ENCODE data around the gene FGFR4. TPM values are rescaled to one million over a fixed set of nuclear protein-coding genes. Genes with fewer than 3 reads are reported as not detected.
A peak's percentile ranks its signal among the peaks of the same experiment; 100 is the strongest.

Gene FGFR4
- total RNA-seq, 1 experiment from 2014 or later, result 24.6 TPM

DNA sequence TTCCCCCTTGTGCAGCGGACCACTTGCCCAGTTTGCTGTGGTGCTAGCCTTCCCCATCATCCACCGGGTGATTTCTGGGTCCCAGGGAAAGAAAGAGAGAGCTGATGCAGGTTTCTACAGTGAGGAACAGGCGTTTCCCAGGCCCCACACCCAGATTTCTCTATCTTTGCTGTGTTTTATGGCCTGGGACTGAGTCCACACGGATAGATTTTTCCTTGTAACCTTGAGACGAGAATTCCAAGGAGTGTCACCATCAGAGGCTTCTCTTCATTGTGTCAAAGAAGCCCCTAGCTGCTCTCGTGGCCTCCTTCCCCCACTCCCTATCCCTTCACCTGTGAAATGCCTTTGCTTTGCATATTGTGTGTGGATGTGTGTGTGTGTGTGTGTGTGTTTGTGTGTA lies 21.2 kb upstream of the FGFR4 start:
- CTCF ChIA-PET, result no interaction called here
- H3K36me3 ChIP-seq (ENCODE audit: low read depth, low read length), result peaks cover 25% of the 10 kb centered on the region; the same call in 1 of the 2 replicates
- ATAC-seq, result no peak

DNA sequence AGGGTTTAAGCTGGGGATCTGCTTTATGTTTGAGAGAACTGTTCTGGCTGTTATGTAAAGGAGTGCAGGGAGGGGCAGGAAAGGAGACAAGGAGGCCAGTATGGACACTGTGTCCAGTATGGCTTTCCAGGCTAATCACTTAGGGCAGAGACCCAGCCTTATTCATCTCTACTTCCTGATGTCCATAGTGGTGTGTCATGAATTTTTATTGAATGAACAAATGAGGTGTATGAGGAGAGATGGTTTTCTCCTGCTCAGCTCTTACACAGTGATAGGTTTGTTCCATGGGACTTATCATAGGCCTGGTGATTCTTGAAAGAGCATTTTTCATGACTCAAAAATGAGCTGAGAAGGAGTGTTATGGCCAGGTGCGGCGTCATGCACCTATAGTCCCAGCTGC lies 20.5 kb upstream of the FGFR4 start:
- no peak overlapping the region for H2AFZ ChIP-seq (ENCODE audit: low read length)
- H3K4me2 ChIP-seq (ENCODE audit: low read length), result no peak overlapping the region
- intact Hi-C loops (cut with micrococcal nuclease), result no loop called here
- H3K4me1 ChIP-seq (ENCODE audit: insufficient read depth, low read length), result no peaks in the 10 kb centered on the region
- no peak overlapping the region for H3K27ac ChIP-seq (ENCODE audit: low read length)
- DNase-seq, result no peak
- no peak overlapping the region for H3K9ac ChIP-seq (ENCODE audit: low read length)
- H3F3A ChIP-seq (ENCODE audit: low read length, unreplicated experiment), result no peaks in the 10 kb centered on the region
- no peaks in the 10 kb centered on the region for H4K20me1 ChIP-seq (ENCODE audit: low read length)
- H3K79me2 ChIP-seq (ENCODE audit: low read length), result no peaks in the 10 kb centered on the region
- POLR2A ChIA-PET (ENCODE audit: unreplicated experiment), result no interaction called here
- no peaks in the 10 kb centered on the region for H3K9me2 ChIP-seq (replicated peaks; ENCODE audit: low read length)
- no peaks in the 10 kb centered on the region for H3K9me3 ChIP-seq (ENCODE audit: low read length)
- CTCF ChIA-PET, result no interaction called here
- H3K36me3 ChIP-seq (ENCODE audit: low read depth, low read length), result peaks cover 25% of the 10 kb centered on the region; the same call in 1 of the 2 replicates
- no peak overlapping the region for H3K4me3 ChIP-seq (ENCODE audit: low read length)
- no peaks in the 10 kb centered on the region for H3K27me3 ChIP-seq (ENCODE audit: low read length)
- BruUV-seq (replicated peaks), result no TSS peak
- peak; percentile 50 for ATAC-seq
- TF ChIP-seq, protein P1, sequence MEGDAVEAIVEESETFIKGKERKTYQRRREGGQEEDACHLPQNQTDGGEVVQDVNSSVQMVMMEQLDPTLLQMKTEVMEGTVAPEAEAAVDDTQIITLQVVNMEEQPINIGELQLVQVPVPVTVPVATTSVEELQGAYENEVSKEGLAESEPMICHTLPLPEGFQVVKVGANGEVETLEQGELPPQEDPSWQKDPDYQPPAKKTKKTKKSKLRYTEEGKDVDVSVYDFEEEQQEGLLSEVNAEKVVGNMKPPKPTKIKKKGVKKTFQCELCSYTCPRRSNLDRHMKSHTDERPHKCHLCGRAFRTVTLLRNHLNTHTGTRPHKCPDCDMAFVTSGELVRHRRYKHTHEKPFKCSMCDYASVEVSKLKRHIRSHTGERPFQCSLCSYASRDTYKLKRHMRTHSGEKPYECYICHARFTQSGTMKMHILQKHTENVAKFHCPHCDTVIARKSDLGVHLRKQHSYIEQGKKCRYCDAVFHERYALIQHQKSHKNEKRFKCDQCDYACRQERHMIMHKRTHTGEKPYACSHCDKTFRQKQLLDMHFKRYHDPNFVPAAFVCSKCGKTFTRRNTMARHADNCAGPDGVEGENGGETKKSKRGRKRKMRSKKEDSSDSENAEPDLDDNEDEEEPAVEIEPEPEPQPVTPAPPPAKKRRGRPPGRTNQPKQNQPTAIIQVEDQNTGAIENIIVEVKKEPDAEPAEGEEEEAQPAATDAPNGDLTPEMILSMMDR (conservative IDR thresholded peaks at IDR 0.05; ENCODE audit: low read depth, low read length), result no peak
- TF ChIP-seq EZH2 (IDR thresholded peaks at IDR 0.05; ENCODE audit: low read length, unreplicated experiment) (no peak), EZH2phosphoT487 (IDR thresholded peaks at IDR 0.05; ENCODE audit: borderline replicate concordance, low read length) (no peak)

More for the DNA sequence above, 21.2 kb upstream of the FGFR4 start:
- no peaks in the 10 kb centered on the region for H3K4me1 ChIP-seq (ENCODE audit: insufficient read depth, low read length)
- H3K79me2 ChIP-seq (ENCODE audit: low read length), result no peaks in the 10 kb centered on the region
- TF ChIP-seq, protein P1 (conservative IDR thresholded peaks at IDR 0.05; ENCODE audit: low read depth, low read length), result no peak
- TF ChIP-seq EZH2phosphoT487 (IDR thresholded peaks at IDR 0.05; ENCODE audit: borderline replicate concordance, low read length) (no peak), EZH2 (IDR thresholded peaks at IDR 0.05; ENCODE audit: low read length, unreplicated experiment) (no peak)
- H3K4me2 ChIP-seq (ENCODE audit: low read length), result no peak overlapping the region
- no peaks in the 10 kb centered on the region for H3F3A ChIP-seq (ENCODE audit: low read length, unreplicated experiment)
- H3K9me2 ChIP-seq (replicated peaks; ENCODE audit: low read length), result no peaks in the 10 kb centered on the region
- POLR2A ChIA-PET (ENCODE audit: unreplicated experiment), result no interaction called here
- H2AFZ ChIP-seq (ENCODE audit: low read length), result no peak overlapping the region
- no peaks in the 10 kb centered on the region for H3K9me3 ChIP-seq (ENCODE audit: low read length)
- no peak for DNase-seq
- H3K9ac ChIP-seq (ENCODE audit: low read length), result no peak overlapping the region
- no peaks in the 10 kb centered on the region for H3K27me3 ChIP-seq (ENCODE audit: low read length)
- no peaks in the 10 kb centered on the region for H4K20me1 ChIP-seq (ENCODE audit: low read length)
- no peak overlapping the region for H3K4me3 ChIP-seq (ENCODE audit: low read length)
- intact Hi-C loops (cut with micrococcal nuclease), result no loop called here
- H3K27ac ChIP-seq (ENCODE audit: low read length), result no peak overlapping the region
- no TSS peak for BruUV-seq (replicated peaks)

GRCh38 chr5:177067503-177067902 lies 19.2 kb upstream of the FGFR4 start:
- no TSS peak for BruUV-seq (replicated peaks)
- H4K20me1 ChIP-seq (ENCODE audit: low read length), result no peaks in the 10 kb centered on the region
- TF ChIP-seq, protein P1 (conservative IDR thresholded peaks at IDR 0.05; ENCODE audit: low read depth, low read length), result no peak
- TF ChIP-seq EZH2 (IDR thresholded peaks at IDR 0.05; ENCODE audit: low read length, unreplicated experiment) (no peak), EZH2phosphoT487 (IDR thresholded peaks at IDR 0.05; ENCODE audit: borderline replicate concordance, low read length) (no peak)
- no peaks in the 10 kb centered on the region for H3K79me2 ChIP-seq (ENCODE audit: low read length)
- no peak overlapping the region for H3K4me2 ChIP-seq (ENCODE audit: low read length)
- H2AFZ ChIP-seq (ENCODE audit: low read length), result no peak overlapping the region
- H3K4me3 ChIP-seq (ENCODE audit: low read length), result no peak overlapping the region
- no peak overlapping the region for H3K27ac ChIP-seq (ENCODE audit: low read length)
- no peaks in the 10 kb centered on the region for H3K9me3 ChIP-seq (ENCODE audit: low read length)
- peaks cover 21% of the 10 kb centered on the region; the same call in 1 of the 2 replicates for H3K36me3 ChIP-seq (ENCODE audit: low read depth, low read length)
- no peaks in the 10 kb centered on the region for H3K4me1 ChIP-seq (ENCODE audit: insufficient read depth, low read length)
- H3F3A ChIP-seq (ENCODE audit: low read length, unreplicated experiment), result no peaks in the 10 kb centered on the region
- intact Hi-C loops (cut with micrococcal nuclease), result no loop called here
- POLR2A ChIA-PET (ENCODE audit: unreplicated experiment), result no interaction called here
- no peaks in the 10 kb centered on the region for H3K9me2 ChIP-seq (replicated peaks; ENCODE audit: low read length)
- DNase-seq (no peak), ATAC-seq (no peak)
- CTCF ChIA-PET, result no interaction called here
- no peaks in the 10 kb centered on the region for H3K27me3 ChIP-seq (ENCODE audit: low read length)
- no peak overlapping the region for H3K9ac ChIP-seq (ENCODE audit: low read length)
